ENCODE measurements around the gene CEMIP. TPM values are rescaled to one million over a fixed set of nuclear protein-coding genes. Genes with fewer than 3 reads are reported as not detected.

The CEMIP gene
- total RNA-seq, 1 experiment from 2014 or later, result 3.5 TPM

DNA sequence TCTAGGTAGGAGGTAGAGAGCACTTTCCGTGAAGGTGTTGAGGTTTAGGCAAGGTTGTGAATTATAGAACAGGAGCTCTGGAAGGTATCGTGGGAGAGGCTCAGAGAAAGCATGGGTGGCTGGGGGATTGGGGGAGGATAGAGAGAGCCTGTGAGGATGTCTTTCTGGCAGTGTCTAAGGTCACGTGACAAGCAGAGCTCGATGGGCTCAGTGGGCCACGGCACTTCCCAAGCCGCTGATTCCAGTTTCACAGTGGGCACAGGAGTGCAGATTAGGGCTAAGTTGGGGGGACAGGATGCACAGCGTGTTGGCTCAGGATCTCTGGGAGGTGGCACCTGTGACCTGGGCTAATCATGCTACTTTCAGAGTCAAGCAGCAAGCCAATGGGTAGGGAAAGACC, 52.0 kb downstream of the CEMIP start:
- no peak overlapping the region for H3K4me2 ChIP-seq (ENCODE audit: low read length)
- ATAC-seq (no peak), DNase-seq (ENCODE audit: low read depth, low spot score) (no peak)
- no peaks in the 10 kb centered on the region for H3K36me3 ChIP-seq (ENCODE audit: control insufficient read depth in 1 of 2, insufficient read depth in 2 of 2, low read length in 2 of 2)
- H3K27ac ChIP-seq (ENCODE audit: low read depth, low read length), result no peak overlapping the region
- H3K4me3 ChIP-seq (replicated peaks in 1 of 2; ENCODE audit: low read depth in 1 of 2, low read length in 2 of 2), result no peak overlapping the region
- H3K9ac ChIP-seq (ENCODE audit: low read length), result no peak overlapping the region
- no peak overlapping the region for H2AFZ ChIP-seq (ENCODE audit: low read depth, low read length, poor library complexity, severe bottlenecking)
- no TSS peak for BruUV-seq (replicated peaks)
- POLR2A ChIA-PET, result no interaction called here
- intact Hi-C loops (cut with micrococcal nuclease), result no loop called here
- CTCF ChIA-PET, result no interaction called here
- no peaks in the 10 kb centered on the region for H3K9me3 ChIP-seq (ENCODE audit: control insufficient read depth in 1 of 2, insufficient read depth in 1 of 2, low read depth in 1 of 2, low read length in 2 of 2)
- no peaks in the 10 kb centered on the region for H4K20me1 ChIP-seq (ENCODE audit: insufficient read depth)
- H3K9me2 ChIP-seq (ENCODE audit: insufficient read depth), result no peaks in the 10 kb centered on the region
- RAD21 ChIA-PET (ENCODE audit: low non-redundant PET in 1 of 2, low total read pairs in 2 of 2, uncharacterized antibody in 2 of 2, unreplicated experiment in 2 of 2), result no interaction called here
- peaks cover 3 to 7% of the 10 kb centered on the region in 2 experiments; a peak in 3 of 4 replicates for H3K4me1 ChIP-seq (ENCODE audit: control insufficient read depth in 1 of 2, insufficient read depth in 2 of 2, low read length in 2 of 2)
- H3K27me3 ChIP-seq (ENCODE audit: insufficient read depth, low read length), result no peaks in the 10 kb centered on the region
- TF ChIP-seq ZNF274 (IDR thresholded peaks at IDR 0.05; ENCODE audit: low read depth, low read length), result no peak
- no peak for TF ChIP-seq ELF1 (IDR thresholded peaks at IDR 0.05; ENCODE audit: borderline replicate concordance, low read depth)
- no peak for TF ChIP-seq EZH2phosphoT487 (IDR thresholded peaks at IDR 0.05; ENCODE audit: borderline replicate concordance)
- no peak for TF ChIP-seq SRF (IDR thresholded peaks at IDR 0.05; ENCODE audit: low read depth)
- TF ChIP-seq SP1 (IDR thresholded peaks at IDR 0.05; ENCODE audit: low read depth), result no peak
- TF ChIP-seq POLR2AphosphoS5 (IDR thresholded peaks at IDR 0.05; ENCODE audit: low read depth, low read length), result no peak
- TF ChIP-seq SIN3A (IDR thresholded peaks at IDR 0.05; ENCODE audit: low read depth), result no peak
- H3K79me2 ChIP-seq (ENCODE audit: insufficient read depth, low read length), result no peaks in the 10 kb centered on the region

DNA sequence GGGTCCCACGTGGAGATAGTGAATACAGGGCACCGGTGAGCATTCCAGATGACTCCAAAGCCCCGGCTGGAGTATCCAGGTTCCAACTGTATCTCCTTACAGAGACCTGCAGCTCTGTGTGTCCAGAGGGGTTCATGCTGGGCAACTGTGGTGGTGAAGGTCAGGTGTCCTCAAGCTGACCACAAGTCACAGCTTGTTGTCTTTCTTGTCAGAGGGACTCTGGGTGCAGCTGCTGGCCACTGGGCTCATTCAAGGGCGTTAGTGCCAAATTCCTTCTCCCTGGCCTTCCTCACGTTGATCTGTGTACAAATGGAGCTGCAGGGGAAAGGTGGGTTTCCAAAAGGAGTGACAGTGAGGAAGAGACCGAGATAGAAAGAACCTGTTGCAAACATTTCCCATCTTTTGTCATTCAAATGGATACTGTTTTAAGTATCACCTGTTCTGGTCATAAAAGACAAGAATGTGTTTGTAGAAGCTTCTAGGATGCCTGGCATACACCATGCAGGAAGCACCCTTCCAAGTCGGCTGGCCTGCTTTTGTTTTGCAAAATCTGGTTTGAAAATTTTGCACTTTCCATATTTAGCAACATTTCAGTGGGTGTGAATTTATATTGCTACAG, 52.5 kb downstream of the CEMIP start:
- H3K9me2 ChIP-seq (ENCODE audit: insufficient read depth), result no peaks in the 10 kb centered on the region
- no peaks in the 10 kb centered on the region for H3K36me3 ChIP-seq (ENCODE audit: control insufficient read depth in 1 of 2, insufficient read depth in 2 of 2, low read length in 2 of 2)
- H3K4me1 ChIP-seq (ENCODE audit: control insufficient read depth in 1 of 2, insufficient read depth in 2 of 2, low read length in 2 of 2), result peaks cover 3 to 7% of the 10 kb centered on the region in 2 experiments; a peak in 3 of 4 replicates
- DNase-seq (ENCODE audit: low read depth, low spot score) (no peak), ATAC-seq (no peak)
- intact Hi-C loops (cut with micrococcal nuclease), result no loop called here
- no peak overlapping the region for H3K27ac ChIP-seq (ENCODE audit: low read depth, low read length)
- POLR2A ChIA-PET, result no interaction called here
- no peak overlapping the region for H3K4me3 ChIP-seq (replicated peaks in 1 of 2; ENCODE audit: low read depth in 1 of 2, low read length in 2 of 2)
- H3K9me3 ChIP-seq (ENCODE audit: control insufficient read depth in 1 of 2, insufficient read depth in 1 of 2, low read depth in 1 of 2, low read length in 2 of 2), result no peaks in the 10 kb centered on the region
- RAD21 ChIA-PET (ENCODE audit: low non-redundant PET in 1 of 2, low total read pairs in 2 of 2, uncharacterized antibody in 2 of 2, unreplicated experiment in 2 of 2), result no interaction called here
- H3K79me2 ChIP-seq (ENCODE audit: insufficient read depth, low read length), result no peaks in the 10 kb centered on the region
- no peak overlapping the region for H3K9ac ChIP-seq (ENCODE audit: low read length)
- BruUV-seq (replicated peaks), result no TSS peak
- TF ChIP-seq POLR2AphosphoS5 (IDR thresholded peaks at IDR 0.05; ENCODE audit: low read depth, low read length) (no peak), SRF (IDR thresholded peaks at IDR 0.05; ENCODE audit: low read depth) (no peak), ZFX (IDR thresholded peaks at IDR 0.05) (no peak), CEBPB (IDR thresholded peaks at IDR 0.05; ENCODE audit: low read depth) (no peak), FOSL1 (IDR thresholded peaks at IDR 0.05; ENCODE audit: low read depth) (no peak), CBX3 (IDR thresholded peaks at IDR 0.05; ENCODE audit: low read depth) (no peak), EZH2 (IDR thresholded peaks at IDR 0.05) (no peak), EGR1 (IDR thresholded peaks at IDR 0.05; ENCODE audit: low read depth) (no peak), RAD21 (IDR thresholded peaks at IDR 0.05; ENCODE audit: low read depth) (no peak), TCF7L2 (IDR thresholded peaks at IDR 0.05; ENCODE audit: borderline replicate concordance, extremely low read depth, insufficient read depth, insufficient read length) (no peak), CTCF (IDR thresholded peaks at IDR 0.05 in 2 of 3, conservative IDR thresholded peaks at IDR 0.05 in 1 of 3; ENCODE audit: borderline replicate concordance in 1 of 3, insufficient read depth in 1 of 3, low read depth in 2 of 3, low read length in 2 of 3) (no peak), ZBTB33 (IDR thresholded peaks at IDR 0.05; ENCODE audit: extremely low read depth, insufficient replicate concordance, low read length) (no peak), ELF1 (IDR thresholded peaks at IDR 0.05; ENCODE audit: borderline replicate concordance, low read depth) (no peak), ZNF274 (IDR thresholded peaks at IDR 0.05; ENCODE audit: low read depth, low read length) (no peak)
- TF ChIP-seq, protein P1, sequence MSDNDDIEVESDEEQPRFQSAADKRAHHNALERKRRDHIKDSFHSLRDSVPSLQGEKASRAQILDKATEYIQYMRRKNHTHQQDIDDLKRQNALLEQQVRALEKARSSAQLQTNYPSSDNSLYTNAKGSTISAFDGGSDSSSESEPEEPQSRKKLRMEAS (IDR thresholded peaks at IDR 0.05), result no peak
- CTCF ChIA-PET, result no interaction called here
- no peaks in the 10 kb centered on the region for H3K27me3 ChIP-seq (ENCODE audit: insufficient read depth, low read length)
- no peak overlapping the region for H2AFZ ChIP-seq (ENCODE audit: low read depth, low read length, poor library complexity, severe bottlenecking)
- no peak overlapping the region for H3K4me2 ChIP-seq (ENCODE audit: low read length)
- no peaks in the 10 kb centered on the region for H4K20me1 ChIP-seq (ENCODE audit: insufficient read depth)

All from HCT116 (cell line).